Hematopoietic multipotent progenitor cell treated with erythropoietin and hydrocortisone succinate and interleukin-3 and kit ligand, for 17 days (in vitro differentiated cells): ENCODE results near the gene LRRIQ3.
"Not testable (repeated sequence)": the region's sequence is repeated elsewhere in the genome, so short reads cannot be mapped to it uniquely, and the experiment has no call there.

Experiments used
- DNase-seq: peaks from one replicate; pipeline ENCODE4 v3.0.0-alpha.2; 2015; ENCODE audit warnings: low spot score

Gene LRRIQ3, protein sequence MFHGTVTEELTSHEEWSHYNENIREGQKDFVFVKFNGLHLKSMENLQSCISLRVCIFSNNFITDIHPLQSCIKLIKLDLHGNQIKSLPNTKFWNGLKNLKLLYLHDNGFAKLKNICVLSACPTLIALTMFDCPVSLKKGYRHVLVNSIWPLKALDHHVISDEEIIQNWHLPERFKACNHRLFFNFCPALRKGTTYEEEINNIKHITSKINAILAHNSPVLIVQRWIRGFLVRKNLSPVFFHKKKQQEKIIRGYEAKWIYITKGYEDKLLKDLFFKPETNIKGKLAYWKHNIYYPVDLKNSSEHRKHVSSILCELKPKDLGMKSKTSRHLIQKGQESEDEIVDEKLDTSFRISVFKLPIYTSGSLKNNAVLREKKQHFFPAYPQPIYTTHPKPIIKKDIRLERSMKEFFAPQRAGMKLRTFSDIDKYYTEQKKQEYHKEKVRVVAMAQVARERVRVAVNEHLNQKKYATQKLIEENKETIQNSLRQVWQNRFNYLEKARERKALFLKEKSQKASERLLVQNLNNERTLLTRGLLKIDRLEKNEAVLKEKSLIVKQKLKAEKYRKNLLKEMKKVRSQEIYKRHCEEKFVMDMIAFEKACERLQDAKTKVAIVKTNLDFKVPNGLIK

DNA sequence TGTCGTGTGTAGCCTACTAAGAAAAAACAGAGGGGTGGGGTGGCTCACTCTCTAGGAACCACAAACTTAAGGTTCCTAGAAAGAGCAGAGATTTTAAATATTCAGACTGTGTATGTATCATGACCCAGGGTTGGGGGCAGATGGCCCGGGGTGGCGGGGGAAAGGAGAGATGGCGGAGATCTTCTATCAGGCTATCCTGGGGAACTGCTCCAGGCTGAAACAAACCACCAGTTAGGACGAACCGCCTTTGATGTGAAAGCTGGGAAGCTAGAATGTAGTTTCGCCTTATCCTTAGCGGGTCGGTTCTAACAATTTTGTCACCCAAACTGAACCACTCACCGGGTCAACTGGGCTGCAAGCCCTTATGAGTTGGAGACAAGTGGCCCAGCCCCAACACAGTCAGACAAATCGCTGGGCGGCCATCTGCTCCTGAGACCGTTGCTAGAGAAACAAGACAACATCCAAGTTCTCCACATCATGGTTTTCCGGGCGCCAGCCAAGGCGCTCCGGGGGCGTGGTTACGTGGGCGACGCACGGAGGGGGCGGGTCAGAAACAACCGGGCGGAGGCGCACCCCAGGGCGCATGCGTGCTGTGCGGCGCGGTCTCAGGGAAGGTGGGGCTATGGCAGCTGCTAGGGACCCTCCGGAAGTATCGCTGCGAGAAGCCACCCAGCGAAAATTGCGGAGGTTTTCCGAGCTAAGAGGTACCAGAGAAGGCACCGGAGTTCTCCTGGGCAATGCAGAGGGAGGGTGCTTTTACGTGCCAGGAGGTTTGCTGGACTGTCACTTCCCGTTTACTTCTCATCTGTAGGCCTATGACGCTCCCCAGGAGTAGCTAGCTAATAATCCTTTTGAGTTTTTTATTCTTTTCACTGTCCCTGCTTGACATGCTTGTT, at the start of gene LRRIQ3, which contains the start of gene FPGT:
Gene LRRIQ3, minus strand, starts transcription at position 520 of the 896 bp plus-strand sequence. CDS start 14,492 bp downstream, outside the sequence.
Gene FPGT, plus strand, starts transcription at position 586 of the 896 bp plus-strand sequence. Its CDS starts 37 bp downstream, at position 623.
- peak; percentile 96 for DNase-seq

DNA sequence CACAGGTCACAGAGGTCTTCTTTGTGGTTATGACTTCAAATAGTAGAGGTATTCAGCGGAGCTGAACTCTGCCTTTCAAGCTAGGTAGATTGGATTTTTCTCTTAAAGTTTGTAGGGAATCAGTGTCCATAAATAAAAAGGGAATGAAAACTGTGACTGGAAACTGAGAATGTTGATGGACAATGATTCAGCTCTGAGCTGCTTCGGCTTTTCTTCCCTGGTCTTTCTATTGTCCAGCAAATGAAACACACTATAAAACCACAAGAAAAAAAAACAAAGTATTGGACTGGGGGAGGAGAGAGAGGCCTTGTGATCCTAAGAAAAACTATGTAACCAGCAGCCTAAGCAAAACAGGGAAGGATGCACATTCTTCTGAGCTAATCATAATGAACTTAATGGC, 48.3 kb upstream of the LRRIQ3 start:
- no peak for DNase-seq

DNA sequence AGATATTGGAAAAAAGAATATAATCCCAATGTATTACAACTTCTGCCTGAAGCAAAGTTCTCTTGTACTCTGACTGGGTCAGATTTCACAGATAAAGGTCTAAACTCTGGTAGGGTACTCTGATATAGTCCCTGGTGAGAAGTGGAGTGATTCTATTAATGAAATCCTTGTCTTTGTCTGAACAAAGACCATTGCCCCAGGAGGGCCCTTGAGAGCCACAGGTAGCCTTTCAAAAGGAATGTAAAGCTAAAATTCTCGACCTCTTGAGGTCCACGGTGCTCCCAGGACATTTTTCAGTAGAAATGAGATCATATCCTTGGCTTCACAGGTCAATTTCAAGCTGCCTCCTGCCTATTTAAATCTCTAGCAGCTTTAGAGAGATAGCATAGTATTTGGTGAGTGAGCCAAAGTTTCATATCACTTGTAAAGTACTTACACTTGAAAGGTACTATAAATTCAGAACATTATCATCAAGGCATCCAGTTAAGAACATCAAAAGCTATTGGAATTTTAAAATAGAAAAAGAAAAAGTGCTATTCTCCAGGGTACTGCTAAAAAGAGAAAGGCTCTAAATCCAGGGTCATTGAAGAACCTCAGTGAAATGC, 47.3 kb upstream of the LRRIQ3 start:
- DNase-seq: no peak

DNA sequence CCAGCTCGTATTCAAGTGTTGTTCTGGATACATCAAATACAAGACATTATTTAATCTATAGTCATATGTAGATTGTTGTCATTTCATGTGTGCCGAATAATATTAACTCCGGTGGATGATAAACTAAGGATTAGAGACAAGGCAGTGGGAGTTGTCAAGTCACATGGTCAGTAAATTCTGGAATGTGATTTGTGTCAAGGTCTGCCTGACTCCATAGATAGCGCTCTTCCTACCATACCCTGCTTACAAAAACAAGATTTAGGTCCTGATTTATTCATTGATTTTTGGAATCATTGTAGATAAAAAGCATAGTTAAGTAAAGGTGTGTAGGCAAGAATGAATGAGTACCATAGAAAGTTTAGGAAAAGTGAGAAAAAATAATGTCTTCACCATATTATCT, 39.8 kb upstream of the LRRIQ3 start:
- no peak for DNase-seq

DNA sequence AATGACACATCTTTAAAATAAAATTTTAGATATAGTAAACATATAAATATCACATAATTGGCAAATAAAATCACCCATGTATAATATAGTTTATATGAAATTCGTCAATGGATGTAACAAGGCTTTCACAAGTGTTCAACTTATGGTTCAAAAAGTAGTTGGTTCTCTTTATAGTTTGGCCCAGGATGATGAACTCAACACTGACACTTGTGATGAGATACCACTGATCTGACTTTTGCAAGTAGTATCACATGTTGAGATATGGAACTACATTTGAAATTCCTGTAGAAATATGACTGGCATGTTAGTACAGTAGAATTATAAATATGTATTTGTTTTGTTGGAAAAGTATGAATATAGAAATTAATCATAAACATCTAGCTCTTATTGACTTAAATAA, 39.1 kb upstream of the LRRIQ3 start:
- no peak for DNase-seq

DNA sequence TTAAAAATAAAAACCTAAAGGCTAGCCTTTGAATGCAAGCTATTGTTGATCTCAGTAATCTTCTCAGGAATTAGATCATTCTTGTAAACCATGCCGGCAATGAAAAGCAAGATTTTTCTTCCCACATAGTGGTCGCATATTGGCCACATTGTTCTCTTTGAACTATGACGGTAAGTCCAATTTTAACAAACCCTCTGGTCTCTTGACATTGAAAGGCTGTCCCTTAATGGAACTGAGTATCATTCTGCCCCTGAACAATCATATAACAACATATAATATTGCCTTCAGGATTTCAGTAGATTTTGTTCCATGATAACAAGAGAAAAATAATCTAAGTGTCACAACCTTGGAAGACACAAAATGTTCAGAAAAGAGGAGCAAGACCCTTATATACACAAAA, 38.5 kb upstream of the LRRIQ3 start:
- DNase-seq: no peak

DNA sequence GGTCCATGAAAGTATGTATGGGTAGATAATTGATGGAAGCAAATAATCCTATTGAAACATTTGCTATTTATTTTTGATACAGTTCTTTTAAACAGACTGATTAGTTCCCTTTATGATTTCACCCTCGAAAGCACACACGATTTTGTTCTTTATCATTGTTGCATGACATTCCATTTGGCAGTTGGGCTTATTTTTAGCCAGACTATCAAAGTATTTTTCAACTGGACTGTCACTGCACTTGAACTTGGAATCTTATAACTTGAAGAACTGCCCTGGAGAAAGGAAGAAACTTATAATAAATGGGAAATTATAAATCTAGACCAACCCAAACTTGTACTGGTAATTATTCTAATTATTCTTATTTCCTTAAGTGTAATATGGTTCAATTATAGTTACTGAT, 37.2 kb upstream of the LRRIQ3 start, which contains the start of gene TNNI3K:
Gene TNNI3K, plus strand, starts transcription at position 235 of the 400 bp plus-strand sequence. Its CDS starts 65 bp downstream, at position 300.
- no peak for DNase-seq

DNA sequence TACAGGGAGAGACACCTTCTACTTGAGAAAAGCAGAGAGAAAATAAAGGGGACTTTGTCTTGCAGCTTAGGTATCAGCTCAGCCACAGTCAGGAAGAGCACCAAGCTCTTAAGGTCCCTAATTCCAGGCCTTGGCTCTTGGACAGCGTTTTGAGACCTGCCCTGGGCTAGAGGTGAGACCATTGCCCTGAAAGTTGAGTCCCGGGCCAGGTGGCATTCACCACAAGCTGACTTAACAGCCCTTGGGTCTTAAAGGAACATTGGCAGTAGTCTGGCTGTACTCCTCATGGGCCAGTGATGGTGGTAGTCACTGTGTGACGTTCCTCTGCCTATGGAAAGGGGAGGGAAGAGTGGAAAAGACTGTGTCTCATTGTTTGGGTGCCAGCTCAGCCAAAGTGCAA, 25.5 kb upstream of the LRRIQ3 start:
- DNase-seq: no peak

DNA sequence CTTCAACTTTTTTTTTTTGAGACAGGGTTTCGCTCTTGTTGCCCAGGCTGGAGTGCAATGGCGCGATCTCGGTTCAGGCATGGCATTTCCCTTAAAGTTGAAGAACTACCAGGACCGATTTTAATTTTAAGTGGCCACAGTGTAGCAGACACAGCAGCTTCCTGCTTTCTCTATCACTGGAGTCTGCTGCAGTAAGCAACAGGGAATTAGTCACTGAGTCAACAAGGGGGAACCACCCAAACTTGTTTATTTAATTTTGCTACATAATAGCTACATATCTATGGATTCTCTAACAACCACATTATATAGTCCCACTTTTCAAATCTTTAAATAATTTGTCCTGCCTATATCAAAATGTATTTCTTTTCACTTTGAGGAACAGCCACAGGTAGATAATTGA, 24.7 kb upstream of the LRRIQ3 start:
- DNase-seq: no peak

DNA sequence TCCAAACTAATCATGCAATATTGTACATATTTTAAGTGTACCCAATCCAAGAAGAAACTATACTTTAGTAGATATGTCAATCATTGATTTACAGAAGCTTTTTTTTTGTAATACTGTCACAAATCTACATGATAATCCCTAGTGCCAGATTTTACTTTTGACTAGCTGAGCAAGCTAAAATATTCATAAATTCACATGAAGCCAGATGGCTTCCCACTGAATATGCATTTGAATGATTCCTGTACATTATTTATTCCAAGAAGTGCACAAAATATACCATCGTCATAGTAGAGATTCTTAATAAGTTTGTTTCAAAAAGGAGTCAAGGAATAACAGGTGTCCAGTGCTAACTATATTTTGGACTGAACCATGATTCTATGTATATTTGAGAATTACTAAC, 17.3 kb upstream of the LRRIQ3 start:
- no peak for DNase-seq

DNA sequence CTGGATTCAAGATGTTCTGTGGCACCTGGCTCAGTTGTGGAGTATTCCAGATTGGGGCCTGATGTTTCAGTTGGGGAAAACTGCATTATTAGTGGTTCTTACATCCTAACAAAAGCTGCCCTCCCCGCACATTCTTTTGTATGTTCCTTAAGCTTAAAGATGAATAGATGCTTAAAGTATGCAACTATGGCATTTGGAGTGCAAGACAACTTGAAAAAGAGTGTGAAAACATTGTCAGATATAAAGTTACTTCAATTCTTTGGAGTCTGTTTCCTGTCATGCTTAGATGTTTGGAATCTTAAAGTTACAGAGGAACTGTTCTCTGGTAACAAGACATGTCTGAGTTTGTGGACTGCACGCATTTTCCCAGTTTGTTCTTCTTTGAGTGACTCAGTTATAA, 7.3 kb upstream of the LRRIQ3 start:
- DNase-seq: no peak

DNA sequence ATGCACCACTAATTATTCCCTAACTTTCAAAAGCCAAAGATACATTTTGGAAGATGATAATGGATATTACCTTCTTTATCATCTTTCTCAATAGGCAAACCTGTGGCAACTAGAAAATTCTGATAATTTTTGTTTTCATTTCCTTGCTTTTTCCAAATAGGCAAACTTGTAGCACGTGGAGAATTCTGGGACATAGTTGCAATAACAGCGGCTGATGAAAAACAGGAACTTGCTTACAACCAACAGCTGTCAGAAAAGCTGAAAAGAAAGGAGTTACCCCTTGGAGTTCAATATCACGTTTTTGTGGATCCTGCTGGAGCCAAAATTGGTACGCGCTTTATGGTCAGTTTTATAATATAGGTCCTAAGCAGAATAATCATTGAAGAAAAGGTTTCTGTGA, 1.5 kb upstream of the LRRIQ3 start:
- DNase-seq: peak; percentile 19

DNA sequence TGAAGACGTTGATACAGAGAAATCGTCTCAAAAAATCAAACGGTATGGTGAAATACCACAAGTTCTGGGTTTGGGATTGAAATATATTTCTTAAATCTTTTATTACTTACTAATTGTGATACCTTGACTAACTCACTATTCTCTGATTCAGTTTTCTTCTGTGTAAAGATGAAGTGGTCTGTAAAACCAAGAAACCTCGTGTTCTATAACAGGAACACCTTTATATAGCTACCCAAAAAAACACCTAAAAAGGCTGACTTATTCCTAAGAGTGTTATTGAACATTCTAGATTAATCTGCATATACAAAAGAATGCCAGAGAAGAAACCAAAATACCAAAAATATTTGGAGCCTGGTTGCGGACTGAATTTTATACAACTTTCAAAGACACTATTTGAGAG, 721 bp downstream of the LRRIQ3 start:
- no peak for DNase-seq

DNA sequence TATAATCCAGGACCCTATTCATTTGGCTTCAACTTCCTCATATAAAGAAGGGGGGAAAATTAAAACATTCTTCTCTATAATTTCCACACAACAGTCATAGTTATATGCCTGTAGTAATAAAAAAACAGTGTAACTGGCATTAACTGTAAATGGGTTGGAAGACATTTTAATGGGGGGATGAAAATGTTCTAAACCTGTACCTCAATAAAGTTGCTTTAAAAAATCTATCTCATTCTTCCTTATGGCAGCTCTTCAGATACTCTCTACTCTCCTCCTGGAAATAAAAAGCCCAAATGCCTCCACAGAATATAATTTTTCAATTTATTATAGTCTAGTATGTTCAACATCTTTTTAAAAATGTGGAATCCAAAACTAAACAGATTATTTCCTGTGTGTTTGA, 2.6 kb downstream of the LRRIQ3 start:
- DNase-seq: no peak

DNA sequence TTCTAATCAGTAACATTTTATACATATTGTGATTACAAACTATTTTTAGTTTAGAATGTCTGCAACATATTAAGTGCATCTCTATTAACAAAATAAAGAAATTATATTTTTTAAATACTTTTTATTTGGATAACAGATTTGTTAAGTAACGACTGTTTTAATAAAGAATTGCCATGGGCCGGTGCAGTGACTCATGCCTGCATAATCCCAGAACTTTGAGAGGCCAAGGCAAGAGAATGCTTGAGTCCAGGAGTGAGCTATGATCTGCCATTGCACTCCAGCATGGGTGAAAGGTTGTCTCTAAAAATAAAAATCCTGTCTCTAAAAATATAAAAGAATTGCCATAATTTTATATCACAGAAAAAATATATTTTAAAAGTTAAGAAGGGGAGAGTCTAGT, 4.1 kb downstream of the LRRIQ3 start:
- no peak for DNase-seq

DNA sequence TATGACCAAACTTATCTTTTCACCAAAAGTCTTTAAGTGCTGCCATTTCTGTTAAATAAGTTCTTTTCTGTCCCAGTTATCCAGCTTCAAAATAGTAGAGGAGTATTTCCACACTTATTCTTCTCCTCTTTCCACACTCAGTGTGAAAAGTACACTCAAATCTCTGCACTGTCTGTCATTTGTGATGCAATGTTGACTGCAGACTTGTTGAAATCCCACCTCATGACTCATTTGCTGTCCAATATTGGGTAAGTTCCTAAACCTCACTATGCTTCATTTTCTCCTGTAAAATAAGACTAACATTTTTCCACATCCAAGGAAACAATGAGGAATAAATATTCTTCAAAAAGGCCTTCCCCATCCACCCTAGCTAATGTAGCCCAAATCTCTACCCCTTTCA, 17.5 kb downstream of the LRRIQ3 start:
- no peak for DNase-seq

DNA sequence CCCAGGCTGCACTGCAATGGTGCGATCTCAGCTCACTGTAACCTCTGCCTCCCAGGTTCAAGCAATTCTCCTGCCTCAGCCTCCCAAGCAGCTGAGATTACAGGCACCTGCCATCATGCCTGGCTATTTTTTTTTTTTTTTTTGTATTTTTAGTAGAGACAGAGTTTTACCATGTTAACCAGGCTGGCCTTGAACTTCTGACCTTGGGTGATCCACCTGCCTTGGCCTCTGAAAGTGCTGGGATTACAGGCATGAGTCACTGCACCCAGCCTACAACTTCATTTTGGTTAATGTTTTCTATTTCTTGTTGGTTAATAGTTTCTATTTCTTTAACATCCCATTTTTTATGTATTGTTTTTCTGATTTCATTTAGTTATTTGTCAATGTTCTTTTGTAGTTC, 23.6 kb downstream of the LRRIQ3 start:
- DNase-seq: not testable (repeated sequence)

DNA sequence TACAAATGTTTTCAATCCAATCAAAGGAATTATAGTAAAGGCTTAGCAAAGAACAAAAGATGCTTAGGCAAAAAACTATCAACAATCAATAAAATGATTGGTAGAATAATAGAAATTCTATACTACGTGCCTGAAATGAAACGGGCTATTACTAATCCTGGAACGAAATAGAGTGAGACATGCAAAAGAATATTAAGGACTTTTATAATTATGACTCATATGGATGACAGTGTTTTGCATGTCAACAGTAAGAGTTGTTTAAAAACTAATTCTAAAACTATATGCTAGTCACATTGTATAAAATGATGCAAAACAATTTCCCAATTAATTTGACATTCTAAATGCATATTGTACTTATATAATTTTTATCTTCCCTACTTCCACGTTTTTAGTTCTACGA, 35.6 kb downstream of the LRRIQ3 start:
- DNase-seq: no peak

DNA sequence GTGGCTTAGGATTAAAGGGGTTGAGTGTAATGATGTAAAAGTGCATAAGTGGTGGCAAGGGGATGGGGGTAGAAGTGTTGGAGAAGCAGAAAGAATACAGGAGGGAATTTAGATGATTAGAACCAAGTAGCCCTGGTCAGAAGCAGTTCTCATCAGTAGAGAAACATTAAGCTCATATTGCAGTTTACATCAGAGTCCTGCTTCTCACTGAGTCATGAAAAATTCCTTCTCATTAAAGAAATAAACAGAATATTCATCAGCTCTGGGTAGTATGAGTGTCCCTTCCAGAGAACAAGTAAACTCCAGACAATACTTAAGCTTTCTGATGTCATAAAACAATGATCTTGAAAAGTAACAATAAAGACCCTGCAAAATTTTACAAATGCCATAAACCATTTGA, 36.5 kb downstream of the LRRIQ3 start:
- no peak for DNase-seq

DNA sequence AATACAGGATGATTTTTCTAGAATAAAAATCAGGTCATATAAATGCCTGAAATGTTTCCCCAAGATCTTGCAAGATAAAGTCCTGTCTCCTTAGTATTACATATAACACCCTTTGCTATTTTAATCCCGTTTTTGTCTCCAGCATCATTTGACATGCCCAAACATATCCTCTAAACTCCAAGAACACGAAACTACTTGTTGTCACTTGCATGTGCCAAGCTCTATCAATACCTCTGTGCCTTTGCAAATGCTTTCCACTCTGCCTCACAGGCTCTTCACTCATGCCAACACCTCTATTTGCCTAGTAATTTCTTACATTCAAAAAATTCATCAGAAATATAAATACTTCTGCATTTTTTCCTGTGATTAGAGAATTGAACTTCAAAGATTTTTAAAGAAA, 37.9 kb downstream of the LRRIQ3 start:
- DNase-seq: no peak

DNA sequence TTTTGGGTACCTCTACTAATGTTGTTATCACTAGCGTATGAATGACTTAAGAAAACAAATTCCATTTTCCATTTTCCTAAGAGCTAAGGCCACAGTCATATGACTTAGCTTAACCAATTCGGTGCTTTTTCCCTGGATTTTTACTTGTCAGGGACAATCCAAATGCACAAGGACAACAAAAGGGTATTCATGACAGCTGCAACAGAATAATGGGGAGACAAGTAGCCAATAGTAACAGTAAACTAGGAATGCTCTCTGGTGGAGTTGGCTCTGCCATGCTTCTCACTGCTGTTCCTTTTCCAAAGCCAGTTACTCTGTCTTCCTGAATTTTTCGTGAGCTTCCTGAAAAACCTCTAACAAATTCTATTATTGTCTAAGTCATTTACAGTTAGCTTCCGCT, 52.9 kb downstream of the LRRIQ3 start:
- no peak for DNase-seq

DNA sequence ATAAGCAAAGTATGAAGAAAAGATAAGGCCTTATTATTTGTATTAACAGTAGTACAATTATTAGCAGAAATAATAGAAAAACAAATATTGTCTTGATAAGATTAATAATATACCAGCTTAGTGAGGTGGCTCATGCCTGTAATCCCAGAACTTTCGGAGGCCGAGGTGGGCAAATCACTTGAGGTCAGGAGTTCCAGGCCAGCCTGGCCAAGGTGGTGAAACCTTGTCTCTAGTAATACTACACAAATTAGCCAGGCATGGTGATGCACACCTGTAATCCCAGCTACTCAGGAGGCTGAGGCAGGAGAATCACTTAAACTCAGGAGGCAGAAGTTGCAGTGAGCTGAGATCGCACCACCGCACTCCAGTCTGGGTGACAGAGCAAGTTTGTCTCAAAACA, 80.6 kb downstream of the LRRIQ3 start:
- DNase-seq: not testable (repeated sequence)
